Measurements from ENCODE around the gene CD248.
"Not testable (repeated sequence)": the region's sequence is repeated elsewhere in the genome, so short reads cannot be mapped to it uniquely, and the experiment has no call there.

GRCh38 chr11:66277064-66277463 lies 39.8 kb downstream of the CD248 start:
- not testable (repeated sequence) for TF ChIP-seq SP1 (IDR thresholded peaks at IDR 0.05); FOXA1 (IDR thresholded peaks at IDR 0.05); LEF1 (IDR thresholded peaks at IDR 0.05; ENCODE audit: borderline replicate concordance)
